Esophagus (tissue), 2 donors: ENCODE measurements around the gene TBCE. TPM values are rescaled to one million over a fixed set of nuclear protein-coding genes. Genes with fewer than 3 reads are reported as not detected.
"Not testable (repeated sequence)": the region's sequence is repeated elsewhere in the genome, so short reads cannot be mapped to it uniquely, and the experiment has no call there.

Source experiments
- H3K27ac ChIP-seq, 2 donors: one replicate each; pipeline ENCODE4 v1.5.1; 2013; ENCODE audit warnings: low read depth in 2 of 2, mild to moderate bottlenecking in 2 of 2, inconsistent platforms in 1 of 2, low read length in 1 of 2, moderate library complexity in 1 of 2
- H3K27me3 ChIP-seq, 2 donors: one replicate each; pipeline ENCODE4 v1.6.1; 2013; ENCODE audit warnings: low read length in 2 of 2, control low read depth in 1 of 2, mild to moderate bottlenecking in 1 of 2; ENCODE audit not compliant: insufficient read depth in 2 of 2, control insufficient read depth in 1 of 2
- H3K36me3 ChIP-seq, 2 donors: one replicate each; pipeline ENCODE4 v1.6.1; 2013; ENCODE audit warnings: low read length in 1 of 2; ENCODE audit not compliant: control insufficient read depth in 2 of 2, insufficient read depth in 2 of 2
- H3K4me1 ChIP-seq, 2 donors: one replicate each; pipeline ENCODE4 v1.6.1; 2013; ENCODE audit warnings: low read length in 1 of 2; ENCODE audit not compliant: control insufficient read depth in 2 of 2, insufficient read depth in 2 of 2
- H3K4me3 ChIP-seq, 2 donors: one replicate each; pipeline ENCODE4 v1.5.1; 2013; ENCODE audit warnings: low read length in 2 of 2, mild to moderate bottlenecking in 2 of 2, low read depth in 1 of 2, moderate library complexity in 1 of 2
- H3K9me3 ChIP-seq, 2 donors: one replicate each; pipeline ENCODE4 v1.6.1; 2013; ENCODE audit warnings: mild to moderate bottlenecking in 2 of 2, low read depth in 1 of 2, low read length in 1 of 2, moderate library complexity in 1 of 2; ENCODE audit not compliant: control insufficient read depth in 2 of 2, insufficient read depth in 1 of 2
- WGBS, 2 donors: extraction: QIAGEN DNeasy Blood & Tissue Kit; methylation state at CpG; one replicate each; pipeline ENCODE4 v1.1.7; 2013; 5-methylcytosine and 5-hydroxymethylcytosine counted together
- polyA plus RNA-seq, 2 donors: library from polyadenylated mRNA; stranded (reverse); fragments of 200-250 nt; gene quantifications; one replicate each; pipeline ENCODE4 v1.2.3, GENCODE V29; 2013
- donor health status: healthy with polysubstance abuse.
- donor health status: Bipolar disorder and iron deficiency.

Gene TBCE
- polyA plus RNA-seq, 2 donors: 14.4 to 25.9 TPM

DNA sequence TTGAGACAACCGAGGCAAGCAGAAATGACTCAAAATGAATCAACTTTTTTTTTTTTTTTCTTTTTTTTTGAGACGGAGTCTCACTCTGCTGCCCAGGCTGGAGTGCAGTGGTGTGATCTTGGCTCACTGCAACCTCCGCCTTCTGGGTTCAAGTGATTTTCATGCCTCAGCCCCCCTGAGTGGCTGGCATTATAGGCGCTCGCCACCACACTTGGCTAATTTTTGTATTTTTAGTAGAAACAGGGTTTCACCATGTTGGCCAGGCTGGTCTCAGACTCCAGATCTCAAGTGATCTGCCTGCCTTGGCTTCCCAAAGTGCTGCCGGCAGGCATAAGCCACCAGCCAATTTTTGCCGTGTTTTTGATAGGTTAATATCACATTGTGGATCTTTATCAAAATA lies 90.6 kb downstream of the TBCE start:
- not testable (repeated sequence) for H3K4me1 ChIP-seq, H3K4me3 ChIP-seq, H3K9me3 ChIP-seq, H3K27me3 ChIP-seq, H3K27ac ChIP-seq, H3K36me3 ChIP-seq
- 93 to 94% methylated on average over 7 of the region's 7 CpGs for WGBS, 2 donors

DNA sequence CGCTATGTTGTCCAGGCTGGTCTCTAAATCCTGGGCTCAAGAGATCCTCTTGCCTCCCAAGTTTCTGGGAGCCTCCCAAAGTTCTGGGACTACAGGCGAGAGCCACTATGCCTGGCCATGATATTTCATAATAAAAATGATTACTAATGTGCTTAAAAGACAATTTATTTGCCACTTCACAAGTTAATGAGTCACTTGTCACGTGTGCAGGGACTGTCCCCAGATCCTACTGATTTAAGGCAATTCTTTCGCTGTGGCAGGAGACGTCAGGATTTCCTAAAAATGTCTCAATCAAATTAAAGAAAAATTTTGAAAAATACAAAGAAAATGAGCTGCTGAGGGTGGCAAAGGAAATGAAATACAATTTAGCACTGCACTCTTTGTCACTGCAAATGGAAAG lies 93.5 kb downstream of the TBCE start:
- Histone ChIP-seq H3K27ac (no peak overlapping the region), H3K9me3 (no peaks in the 10 kb centered on the region), H3K27me3 (no peaks in the 10 kb centered on the region), H3K4me1 (no peaks in the 10 kb centered on the region), H3K4me3 (no peak overlapping the region), H3K36me3 (peaks cover 0 to 3% of the 10 kb centered on the region in 2 donors)
- WGBS, 2 donors: 82 to 86% methylated on average over 5 of the region's 5 CpGs

DNA sequence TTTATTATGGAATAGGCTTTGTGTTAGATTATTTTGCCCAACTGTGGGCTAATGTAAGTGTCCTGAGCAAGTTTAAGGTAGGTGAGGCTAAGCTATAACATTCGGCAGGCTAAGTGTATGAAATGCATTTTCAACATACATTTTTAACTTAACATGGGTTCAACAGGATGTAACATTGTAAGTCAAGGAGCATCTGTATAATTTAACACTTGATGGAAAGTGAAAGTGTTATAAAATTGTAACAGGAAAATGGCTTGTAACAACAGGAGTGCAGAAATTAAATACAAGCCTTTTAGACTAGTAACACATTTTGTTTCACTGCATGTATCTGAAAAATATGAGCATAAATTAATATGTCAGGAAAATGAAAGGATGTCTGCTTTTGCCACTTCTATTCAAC lies 94.7 kb downstream of the TBCE start:
- Histone ChIP-seq H3K36me3 (peaks cover 0 to 3% of the 10 kb centered on the region in 2 donors), H3K27me3 (no peaks in the 10 kb centered on the region), H3K4me1 (no peaks in the 10 kb centered on the region), H3K4me3 (no peak overlapping the region), H3K27ac (no peak overlapping the region), H3K9me3 (no peaks in the 10 kb centered on the region)
- 87 to 89% methylated on average over 1 of the region's 1 CpG for WGBS, 2 donors

DNA sequence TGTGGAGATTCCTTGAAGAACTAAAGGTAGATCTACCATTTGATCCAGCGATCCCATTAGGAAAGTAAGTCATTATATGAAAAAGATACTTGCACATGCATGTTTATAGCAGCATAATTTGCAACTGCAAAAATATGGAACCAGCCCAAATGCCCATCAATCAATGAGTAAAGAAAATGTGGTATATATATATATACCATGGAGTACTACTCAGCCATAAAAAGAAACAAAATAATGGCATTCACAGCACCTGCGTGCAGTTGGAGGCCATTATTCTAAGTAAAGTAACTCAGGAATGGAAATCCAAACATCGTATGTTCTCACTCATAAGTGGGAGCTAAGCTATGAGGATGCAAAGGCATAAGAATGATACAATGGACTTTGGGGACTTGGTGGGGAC lies 95.6 kb downstream of the TBCE start:
- WGBS, 2 donors: 97 to 100% methylated on average over 3 of the region's 3 CpGs
- not testable (repeated sequence) for H3K27ac ChIP-seq, H3K4me3 ChIP-seq, H3K36me3 ChIP-seq, H3K9me3 ChIP-seq, H3K4me1 ChIP-seq, H3K27me3 ChIP-seq

DNA sequence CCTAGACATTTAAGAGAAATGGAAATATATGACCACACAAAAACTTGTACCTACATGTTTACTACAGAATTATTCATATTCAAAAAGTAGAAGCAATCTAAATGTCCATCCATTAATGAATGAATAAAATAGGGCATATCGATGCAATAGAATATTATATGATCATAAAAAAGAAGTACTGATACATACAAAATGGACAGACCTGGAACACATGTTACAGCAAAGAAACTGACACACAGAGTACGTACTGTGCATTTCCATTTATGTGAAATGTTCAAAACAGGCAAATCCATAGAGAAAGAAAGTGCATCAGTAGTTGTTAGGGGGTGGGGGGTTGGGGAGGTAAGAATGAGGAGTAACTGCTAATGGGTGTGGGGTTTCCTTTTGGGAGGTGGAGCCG lies 97.8 kb downstream of the TBCE start:
- no peak overlapping the region for H3K27ac ChIP-seq
- no peak overlapping the region for H3K4me3 ChIP-seq
- no peaks in the 10 kb centered on the region for H3K27me3 ChIP-seq
- H3K9me3 ChIP-seq: no peaks in the 10 kb centered on the region
- no peaks in the 10 kb centered on the region for H3K36me3 ChIP-seq
- H3K4me1 ChIP-seq: no peaks in the 10 kb centered on the region
- 91 to 95% methylated on average over 3 of the region's 3 CpGs for WGBS, 2 donors

DNA sequence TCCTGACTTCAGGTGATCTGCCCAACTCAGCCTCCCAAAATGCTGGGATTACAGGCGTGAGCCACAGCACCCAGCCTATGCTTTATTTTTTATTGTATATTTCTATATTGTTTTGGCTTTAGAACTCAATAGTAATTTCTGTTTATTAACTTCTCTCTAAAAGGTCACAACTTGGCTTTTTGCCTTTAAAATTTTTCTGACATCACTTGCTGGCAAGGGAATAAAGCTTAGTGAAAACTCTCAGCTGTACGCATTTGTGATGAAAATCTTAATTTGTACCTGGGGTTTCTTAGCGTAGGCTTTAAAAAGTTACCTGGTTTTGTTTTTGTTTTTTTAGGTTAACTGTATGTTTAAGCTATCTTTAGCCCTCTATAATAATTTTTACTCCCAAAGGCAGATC lies 100.8 kb downstream of the TBCE start:
- H3K4me1 ChIP-seq: no peaks in the 10 kb centered on the region
- H3K27me3 ChIP-seq: no peaks in the 10 kb centered on the region
- no peak overlapping the region for H3K27ac ChIP-seq
- H3K36me3 ChIP-seq: no peaks in the 10 kb centered on the region
- 73 to 85% methylated on average over 3 of the region's 3 CpGs for WGBS, 2 donors
- no peak overlapping the region for H3K4me3 ChIP-seq
- no peaks in the 10 kb centered on the region for H3K9me3 ChIP-seq

DNA sequence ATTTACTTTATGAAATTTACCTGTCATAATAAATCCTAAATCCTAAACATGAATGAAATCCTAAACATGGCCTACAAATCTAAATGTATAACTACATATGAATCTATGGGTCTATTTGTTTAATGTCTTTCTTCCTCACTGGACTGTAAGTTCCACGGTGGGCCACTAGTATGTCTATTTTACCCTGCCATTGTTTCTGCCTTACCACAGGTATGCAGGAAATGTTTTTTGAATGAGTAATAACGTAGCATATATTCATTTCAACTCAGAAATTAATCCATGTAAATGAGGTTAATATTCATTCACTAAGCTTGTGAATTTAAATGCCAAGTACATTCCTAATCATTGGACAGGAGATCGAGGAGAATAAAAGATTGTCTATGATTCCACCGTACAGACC lies 101.7 kb downstream of the TBCE start:
- H3K36me3 ChIP-seq: no peaks in the 10 kb centered on the region

DNA sequence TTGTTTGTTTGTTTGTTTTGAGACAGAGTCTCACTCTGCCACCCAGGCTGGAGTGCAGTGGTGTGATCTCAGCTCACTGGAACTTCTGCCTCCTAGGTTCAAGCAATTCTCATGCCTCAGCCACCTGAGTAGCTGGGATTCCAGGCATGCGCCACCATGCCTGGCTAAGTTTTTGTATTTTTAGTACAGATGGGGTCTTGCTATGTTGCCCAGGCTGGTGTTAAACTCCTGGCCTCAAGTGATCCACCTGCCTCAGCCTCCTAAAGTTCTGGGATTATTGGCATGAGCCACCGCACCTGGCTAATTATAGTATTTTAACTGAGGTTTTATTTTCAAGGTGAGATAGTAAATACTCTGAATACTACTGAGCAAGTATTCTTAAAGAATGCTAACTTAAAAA lies 102.7 kb downstream of the TBCE start:
- not testable (repeated sequence) for H3K4me1 ChIP-seq, H3K36me3 ChIP-seq, H3K9me3 ChIP-seq, H3K4me3 ChIP-seq, H3K27me3 ChIP-seq, H3K27ac ChIP-seq
- WGBS, 2 donors: 91 to 98% methylated on average over 2 of the region's 2 CpGs

More for the DNA sequence above, 101.7 kb downstream of the TBCE start:
- WGBS, 2 donors: 62 to 73% methylated on average over 4 of the region's 4 CpGs
- no peak overlapping the region for H3K4me3 ChIP-seq
- no peaks in the 10 kb centered on the region for H3K9me3 ChIP-seq
- no peaks in the 10 kb centered on the region for H3K4me1 ChIP-seq
- H3K27me3 ChIP-seq: no peaks in the 10 kb centered on the region
- no peak overlapping the region for H3K27ac ChIP-seq

DNA sequence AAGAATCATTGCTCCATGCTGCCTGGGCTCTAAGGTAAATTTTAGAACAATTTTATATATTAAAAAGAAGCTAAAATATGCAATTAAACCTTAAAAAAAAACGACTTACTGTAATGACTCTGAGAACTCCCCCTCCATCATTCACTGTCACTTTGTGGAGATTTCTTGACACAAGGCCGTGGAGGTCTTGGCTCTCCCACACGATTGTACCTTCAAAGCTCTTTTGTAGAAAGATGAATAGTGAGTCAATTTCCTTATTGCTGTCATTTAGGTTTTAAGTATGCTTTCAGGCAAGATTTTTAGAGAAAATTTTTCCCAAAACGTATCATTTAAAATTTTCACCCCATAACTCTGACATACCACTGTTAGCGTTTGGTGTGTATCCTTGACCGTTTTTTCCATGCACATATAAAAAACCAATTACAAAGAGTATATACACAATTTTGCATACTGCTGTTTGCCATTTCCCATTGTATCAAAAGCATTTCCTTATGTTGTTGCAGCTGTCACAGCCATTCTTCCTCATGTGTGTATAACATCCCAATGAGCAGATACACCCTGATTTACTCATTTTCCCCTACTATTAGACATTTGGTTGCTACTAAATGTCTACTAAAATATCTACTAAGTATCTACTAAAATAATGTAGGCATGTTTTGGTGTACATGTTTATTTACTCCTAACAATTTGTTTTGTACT lies 103.7 kb downstream of the TBCE start:
- H3K9me3 ChIP-seq: no peaks in the 10 kb centered on the region
- no peak overlapping the region for H3K27ac ChIP-seq
- H3K4me3 ChIP-seq: no peak overlapping the region
- H3K4me1 ChIP-seq: no peaks in the 10 kb centered on the region
- no peaks in the 10 kb centered on the region for H3K36me3 ChIP-seq
- H3K27me3 ChIP-seq: no peaks in the 10 kb centered on the region
- WGBS, 2 donors: 80 to 83% methylated on average over 6 of the region's 6 CpGs

DNA sequence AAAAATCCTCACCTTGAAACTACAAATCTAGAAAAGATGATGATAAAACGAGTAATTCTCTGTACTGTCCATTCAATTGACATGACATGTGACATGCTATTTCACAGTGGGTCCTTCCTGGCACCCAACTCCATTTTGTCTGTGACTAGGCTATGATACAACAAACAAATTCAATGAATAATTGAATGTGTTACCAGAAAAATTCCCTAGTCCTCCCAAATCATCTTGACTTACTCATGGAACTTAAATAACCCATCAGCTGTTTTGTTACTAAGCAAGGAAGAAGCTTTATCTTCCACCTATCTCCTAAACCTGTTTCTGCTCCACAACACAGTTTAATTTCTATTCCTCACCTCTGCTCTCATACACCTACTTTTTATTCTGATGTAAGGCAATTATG lies 106.6 kb downstream of the TBCE start:
- H3K9me3 ChIP-seq: no peaks in the 10 kb centered on the region
- WGBS, 2 donors: 73 to 85% methylated on average over 1 of the region's 1 CpG
- no peak overlapping the region for H3K27ac ChIP-seq
- no peaks in the 10 kb centered on the region for H3K27me3 ChIP-seq
- H3K4me3 ChIP-seq: no peak overlapping the region
- H3K4me1 ChIP-seq: no peaks in the 10 kb centered on the region
- peaks cover 0 to under 1% of the 10 kb centered on the region in 2 donors for H3K36me3 ChIP-seq
